ENCODE measurements around the gene MAN2A2.

MAN2A2 gene

GRCh38 chr15:90933301-90933700, 30.2 kb downstream of the MAN2A2 start:
- Histone ChIP-seq H3K36me3 (replicated peaks) (peaks cover 7% of the 10 kb centered on the region), H3K4me1 (peaks cover 37% of the 10 kb centered on the region), H3K4me3 (no peak overlapping the region), H3K27me3 (ENCODE audit: low read depth) (no peaks in the 10 kb centered on the region), H3K9me3 (no peaks in the 10 kb centered on the region)
- DNase-seq (ENCODE audit: low spot score in 2 of 2), result no peak
- in situ Hi-C loops (cut with MboI; ENCODE audit: low sequenced_read_pairs), result no loop called here

- in situ Hi-C loops (cut with MboI; ENCODE audit: low sequenced_read_pairs), result no loop called here
- H3K4me1 ChIP-seq, result peaks cover 31% of the 10 kb centered on the region
- peak overlapping the region; percentile 67 for H3K4me3 ChIP-seq
- H3K27me3 ChIP-seq (ENCODE audit: low read depth), result no peaks in the 10 kb centered on the region
- peak; percentile 82 to 92 for DNase-seq (ENCODE audit: low spot score in 2 of 2)
- H3K36me3 ChIP-seq (replicated peaks), result peaks cover 15% of the 10 kb centered on the region
- no peaks in the 10 kb centered on the region for H3K9me3 ChIP-seq
Measured at GRCh38 chr15:90934256-90934948, 31.3 kb downstream of the MAN2A2 start.

- in situ Hi-C loops (cut with MboI; ENCODE audit: low sequenced_read_pairs), result no loop called here
- Histone ChIP-seq H3K4me3 (peak within 1 kb of the TSS; percentile 67), H3K36me3 (replicated peaks) (peaks cover 23% of the 10 kb centered on the region), H3K27me3 (ENCODE audit: low read depth) (no peaks in the 10 kb centered on the region), H3K9me3 (no peaks in the 10 kb centered on the region), H3K4me1 (peaks cover 28% of the 10 kb centered on the region)
- peak; percentile 82 to 96 for DNase-seq (ENCODE audit: low spot score in 2 of 2)
Measured at GRCh38 chr15:90934949-90935751, 32.0 kb downstream of the MAN2A2 start, which contains the start of gene UNC45A. Gene UNC45A (plus strand): TSS chr15:90935285. CDS start chr15:90935325, 40 bp downstream.

GRCh38 chr15:90936823-90937222, 33.7 kb downstream of the MAN2A2 start:
- peaks cover 22% of the 10 kb centered on the region for H3K4me1 ChIP-seq
- peaks cover 37% of the 10 kb centered on the region for H3K36me3 ChIP-seq (replicated peaks)
- no peak for DNase-seq (ENCODE audit: low spot score in 2 of 2)
- in situ Hi-C loops (cut with MboI; ENCODE audit: low sequenced_read_pairs), result no loop called here
- H3K9me3 ChIP-seq, result no peaks in the 10 kb centered on the region
- H3K4me3 ChIP-seq, result no peak overlapping the region
- H3K27me3 ChIP-seq (ENCODE audit: low read depth), result no peaks in the 10 kb centered on the region

- Histone ChIP-seq H3K9me3 (no peaks in the 10 kb centered on the region), H3K27me3 (ENCODE audit: low read depth) (no peaks in the 10 kb centered on the region), H3K4me1 (peaks cover 20% of the 10 kb centered on the region), H3K36me3 (replicated peaks) (peaks cover 49% of the 10 kb centered on the region), H3K4me3 (no peak overlapping the region)
- in situ Hi-C loops (cut with MboI; ENCODE audit: low sequenced_read_pairs), result no loop called here
- DNase-seq (ENCODE audit: low spot score in 2 of 2), result no peak
Measured at GRCh38 chr15:90938261-90938660, 35.2 kb downstream of the MAN2A2 start.

GRCh38 chr15:90939756-90940155, 36.7 kb downstream of the MAN2A2 start:
- DNase-seq (ENCODE audit: low spot score in 2 of 2), result no peak
- no peaks in the 10 kb centered on the region for H3K27me3 ChIP-seq (ENCODE audit: low read depth)
- H3K4me3 ChIP-seq, result no peak overlapping the region
- peaks cover 54% of the 10 kb centered on the region for H3K36me3 ChIP-seq (replicated peaks)
- H3K4me1 ChIP-seq, result peaks cover 12% of the 10 kb centered on the region
- no peaks in the 10 kb centered on the region for H3K9me3 ChIP-seq
- in situ Hi-C loops (cut with MboI; ENCODE audit: low sequenced_read_pairs), result no loop called here

GRCh38 chr15:90941038-90941437, 37.9 kb downstream of the MAN2A2 start:
- DNase-seq (ENCODE audit: low spot score in 2 of 2), result no peak
- Histone ChIP-seq H3K4me3 (no peak overlapping the region), H3K36me3 (replicated peaks) (peaks cover 66% of the 10 kb centered on the region), H3K4me1 (peaks cover 9% of the 10 kb centered on the region), H3K9me3 (no peaks in the 10 kb centered on the region), H3K27me3 (ENCODE audit: low read depth) (no peaks in the 10 kb centered on the region)
- in situ Hi-C loops (cut with MboI; ENCODE audit: low sequenced_read_pairs), result no loop called here

GRCh38 chr15:90942354-90943120, 39.4 kb downstream of the MAN2A2 start:
- in situ Hi-C loops (cut with MboI; ENCODE audit: low sequenced_read_pairs), result no loop called here
- Histone ChIP-seq H3K4me3 (no peak overlapping the region), H3K9me3 (no peaks in the 10 kb centered on the region), H3K36me3 (replicated peaks) (peaks cover 73% of the 10 kb centered on the region), H3K4me1 (no peaks in the 10 kb centered on the region), H3K27me3 (ENCODE audit: low read depth) (no peaks in the 10 kb centered on the region)
- DNase-seq (ENCODE audit: low spot score in 2 of 2), result no peak

- H3K4me3 ChIP-seq, result no peak overlapping the region
- no peak for DNase-seq (ENCODE audit: low spot score in 2 of 2)
- in situ Hi-C loops (cut with MboI; ENCODE audit: low sequenced_read_pairs), result no loop called here
- no peaks in the 10 kb centered on the region for H3K4me1 ChIP-seq
- peaks cover 70% of the 10 kb centered on the region for H3K36me3 ChIP-seq (replicated peaks)
- no peaks in the 10 kb centered on the region for H3K9me3 ChIP-seq
- no peaks in the 10 kb centered on the region for H3K27me3 ChIP-seq (ENCODE audit: low read depth)
Measured at GRCh38 chr15:90945091-90945490, 42.0 kb downstream of the MAN2A2 start.

GRCh38 chr15:90946538-90946937, 43.4 kb downstream of the MAN2A2 start:
- no peaks in the 10 kb centered on the region for H3K9me3 ChIP-seq
- no peak overlapping the region for H3K4me3 ChIP-seq
- no peak for DNase-seq (ENCODE audit: low spot score in 2 of 2)
- H3K36me3 ChIP-seq (replicated peaks), result peaks cover 68% of the 10 kb centered on the region
- H3K4me1 ChIP-seq, result no peaks in the 10 kb centered on the region
- in situ Hi-C loops (cut with MboI; ENCODE audit: low sequenced_read_pairs), result no loop called here
- no peaks in the 10 kb centered on the region for H3K27me3 ChIP-seq (ENCODE audit: low read depth)

- Histone ChIP-seq H3K9me3 (no peaks in the 10 kb centered on the region), H3K4me1 (no peaks in the 10 kb centered on the region), H3K27me3 (ENCODE audit: low read depth) (no peaks in the 10 kb centered on the region), H3K4me3 (no peak overlapping the region), H3K36me3 (replicated peaks) (peaks cover 66% of the 10 kb centered on the region)
- no peak for DNase-seq (ENCODE audit: low spot score in 2 of 2)
- in situ Hi-C loops (cut with MboI; ENCODE audit: low sequenced_read_pairs), result no loop called here
Measured at GRCh38 chr15:90946941-90947576, 44.0 kb downstream of the MAN2A2 start.

GRCh38 chr15:90947577-90948357, 44.7 kb downstream of the MAN2A2 start:
- Histone ChIP-seq H3K4me3 (no peak overlapping the region), H3K27me3 (ENCODE audit: low read depth) (no peaks in the 10 kb centered on the region), H3K4me1 (no peaks in the 10 kb centered on the region), H3K36me3 (replicated peaks) (peaks cover 64% of the 10 kb centered on the region), H3K9me3 (no peaks in the 10 kb centered on the region)
- in situ Hi-C loops (cut with MboI; ENCODE audit: low sequenced_read_pairs), result no loop called here
- no peak for DNase-seq (ENCODE audit: low spot score in 2 of 2)

- Histone ChIP-seq H3K36me3 (replicated peaks) (peaks cover 67% of the 10 kb centered on the region), H3K4me3 (no peak overlapping the region), H3K4me1 (no peaks in the 10 kb centered on the region), H3K9me3 (no peaks in the 10 kb centered on the region), H3K27me3 (ENCODE audit: low read depth) (no peaks in the 10 kb centered on the region)
- in situ Hi-C loops (cut with MboI; ENCODE audit: low sequenced_read_pairs), result no loop called here
- no peak for DNase-seq (ENCODE audit: low spot score in 2 of 2)
Measured at GRCh38 chr15:90948506-90948905, 45.4 kb downstream of the MAN2A2 start.

Measured in HAP-1 (cell line).